Measurements from ENCODE around the gene RAB20.

- TF ChIP-seq EZH2 (IDR thresholded peaks at IDR 0.05) (no peak), POLR2AphosphoS5 (IDR thresholded peaks at IDR 0.05; ENCODE audit: borderline replicate concordance, low read depth, low read length) (no peak)
Observed at GRCh38 chr13:110486061-110486715, 75.3 kb downstream of the RAB20 start.
